Measurements from ENCODE around the gene CHN1.
A peak's percentile ranks its signal among the peaks of the same experiment; 100 is the strongest.

CHN1 gene

DNA sequence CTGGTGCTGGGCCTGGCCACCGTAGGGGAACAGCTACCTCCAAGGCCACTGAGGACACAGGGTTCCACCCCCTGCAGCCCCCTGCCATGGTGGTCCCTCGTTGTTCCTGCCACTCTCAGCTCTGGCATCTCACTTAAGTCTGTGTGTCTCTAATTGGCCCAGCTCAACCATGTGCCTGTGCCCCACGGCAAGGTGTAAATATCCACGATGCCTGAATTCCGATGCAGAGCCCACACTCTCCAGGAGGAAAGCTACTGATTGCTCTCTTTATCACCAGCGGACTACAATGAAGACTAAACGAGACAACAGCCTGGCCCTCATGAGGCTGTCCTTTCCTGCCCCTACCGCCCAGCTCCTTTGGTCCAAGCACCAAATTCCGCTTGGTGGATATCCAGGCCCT, 223.9 kb downstream of the CHN1 start:
- DNase-seq = no peak

DNA sequence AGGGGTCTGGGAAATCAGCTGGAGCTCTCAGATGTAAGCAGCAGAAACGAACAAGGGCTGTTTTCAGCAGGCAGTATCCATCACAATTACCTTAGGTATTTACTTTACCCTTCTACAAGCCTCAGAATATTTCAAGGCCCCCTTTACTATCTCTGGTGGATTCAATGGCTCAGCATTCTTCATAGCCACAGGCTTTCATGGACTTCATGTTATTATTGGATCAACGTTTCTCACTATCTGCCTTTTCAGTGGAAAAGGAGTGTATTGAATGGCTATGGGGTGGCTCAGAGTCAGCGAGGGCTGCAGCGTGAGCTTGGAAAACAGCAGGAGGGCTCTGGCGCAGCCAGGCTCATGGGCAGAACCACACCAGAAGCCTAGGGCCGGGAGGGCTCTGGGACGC, 224.3 kb downstream of the CHN1 start:
- DNase-seq = no peak

- DNase-seq = no peak
These were observed 224.9 kb downstream of the CHN1 start for GRCh38 chr2:174780191-174780840.

GRCh38 chr2:174779361-174779928, 225.7 kb downstream of the CHN1 start:
- DNase-seq = no peak

DNA sequence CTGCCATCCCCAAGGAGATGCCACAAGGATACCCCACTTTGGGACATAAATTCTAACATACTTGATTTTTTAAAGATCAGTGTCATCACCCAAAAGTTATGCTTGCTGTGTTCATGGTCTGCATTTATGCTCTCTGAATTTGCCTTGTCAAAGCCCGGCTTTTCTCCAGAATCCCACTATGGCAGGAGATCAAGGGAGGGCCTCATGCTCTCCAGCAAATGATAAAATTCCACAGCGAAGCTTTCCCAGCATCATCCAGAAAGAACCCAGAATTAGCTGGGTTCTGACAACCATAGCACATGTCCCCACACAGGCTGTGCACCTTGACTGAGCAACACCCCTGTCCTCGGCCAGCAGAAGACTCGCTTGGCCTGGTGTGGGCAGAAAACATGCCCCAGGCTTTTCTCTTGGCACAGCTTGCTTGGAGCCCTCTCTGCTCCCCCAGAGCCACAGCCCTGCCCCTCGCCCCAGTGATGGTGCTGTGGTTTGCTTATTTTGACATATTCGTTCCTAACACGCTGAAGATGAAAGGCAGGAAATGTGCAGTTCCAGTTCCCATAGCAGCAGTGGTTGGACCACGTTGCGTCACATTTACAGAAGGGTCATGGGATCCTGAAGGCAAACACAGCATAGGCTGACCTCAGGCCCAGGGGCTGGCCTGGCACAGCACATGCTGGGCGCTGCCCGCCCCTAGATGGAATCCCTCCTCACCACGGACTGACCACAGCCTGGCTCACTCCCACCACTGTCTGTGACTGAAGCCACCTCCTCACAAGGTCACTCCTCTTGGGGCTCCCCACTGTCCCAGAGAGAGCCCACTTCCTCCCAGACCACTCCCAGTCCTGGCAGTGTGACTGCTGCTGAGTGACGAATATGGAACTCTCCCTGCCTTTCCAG, 226.8 kb downstream of the CHN1 start:
- peak; percentile 63 for DNase-seq

DNA sequence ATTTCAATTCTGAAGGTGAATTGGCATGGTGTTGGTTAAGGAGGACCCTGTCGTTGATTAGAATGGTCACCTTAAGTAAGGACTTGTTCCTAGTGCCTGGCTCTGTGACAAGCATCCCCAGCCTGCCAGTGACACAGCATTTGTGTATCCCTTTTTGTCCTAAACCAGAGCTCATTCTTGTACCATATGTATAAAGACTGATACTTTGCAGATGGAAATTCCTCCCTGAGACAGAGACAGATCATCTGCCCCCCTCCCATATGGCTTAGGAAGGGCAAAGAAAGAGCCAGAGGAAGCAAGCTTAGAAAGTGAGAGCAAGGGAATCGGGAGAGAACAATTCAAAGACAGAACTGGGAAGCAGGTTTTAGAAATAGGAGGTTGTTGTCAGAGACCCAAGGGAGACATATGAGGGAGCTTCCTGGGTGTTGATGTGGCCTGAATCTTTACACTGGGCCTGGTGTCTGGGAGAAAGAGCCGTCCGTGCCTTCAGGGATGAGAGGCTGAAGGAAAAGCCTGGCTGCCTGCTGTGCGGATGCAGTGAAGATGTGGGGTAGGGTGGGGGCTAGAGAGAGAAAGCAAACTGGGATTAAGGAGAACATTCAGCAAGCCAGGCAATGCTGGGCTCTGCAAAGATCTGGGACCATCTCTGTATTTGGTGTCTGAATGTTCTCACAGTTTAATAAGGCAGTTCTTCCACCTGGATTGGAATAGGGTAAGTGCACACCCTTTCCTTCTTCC, 227.7 kb downstream of the CHN1 start:
- no peak for DNase-seq

GRCh38 chr2:174776675-174777074, 228.5 kb downstream of the CHN1 start:
- DNase-seq = no peak

DNA sequence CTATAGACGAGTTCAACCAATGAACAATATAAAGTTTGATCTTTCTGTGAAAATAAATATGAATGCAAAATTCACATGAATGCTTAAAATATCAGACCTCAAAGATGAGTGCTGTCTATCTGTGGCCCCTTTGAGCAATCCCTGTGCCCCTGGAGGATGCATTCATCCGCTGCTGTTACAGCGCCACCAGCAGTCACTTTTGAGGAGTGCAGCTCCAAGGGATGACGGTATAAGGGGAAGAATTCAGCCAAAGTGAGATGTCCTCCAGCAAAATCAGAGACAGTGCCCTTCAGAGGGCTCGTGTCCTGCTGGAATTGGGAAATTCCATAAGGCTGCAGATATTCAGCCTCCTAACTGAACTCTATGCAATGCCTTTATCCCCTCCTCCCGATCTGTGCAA, 229.0 kb downstream of the CHN1 start:
- DNase-seq = no peak

GRCh38 chr2:174775571-174775980, 229.6 kb downstream of the CHN1 start:
- no peak for DNase-seq

DNA sequence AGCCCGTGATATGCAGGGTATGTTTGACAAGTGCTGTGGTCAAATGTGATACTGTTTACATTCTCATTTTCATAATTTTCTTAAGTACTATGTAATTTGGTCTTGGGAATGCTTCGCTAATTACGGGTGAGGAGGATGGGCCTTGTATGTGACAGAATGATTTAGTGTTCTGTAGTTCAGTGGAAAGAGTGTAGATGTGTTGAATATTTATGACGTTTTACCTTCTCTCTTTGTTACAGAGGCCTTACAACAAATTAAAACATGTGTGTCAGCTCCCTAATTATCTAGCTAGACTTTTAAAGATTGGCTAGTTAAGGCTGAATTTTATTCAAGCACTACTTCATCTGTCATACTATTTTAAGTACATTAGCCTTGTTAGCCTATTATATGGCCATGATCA, 230.3 kb downstream of the CHN1 start:
- no peak for DNase-seq

DNA sequence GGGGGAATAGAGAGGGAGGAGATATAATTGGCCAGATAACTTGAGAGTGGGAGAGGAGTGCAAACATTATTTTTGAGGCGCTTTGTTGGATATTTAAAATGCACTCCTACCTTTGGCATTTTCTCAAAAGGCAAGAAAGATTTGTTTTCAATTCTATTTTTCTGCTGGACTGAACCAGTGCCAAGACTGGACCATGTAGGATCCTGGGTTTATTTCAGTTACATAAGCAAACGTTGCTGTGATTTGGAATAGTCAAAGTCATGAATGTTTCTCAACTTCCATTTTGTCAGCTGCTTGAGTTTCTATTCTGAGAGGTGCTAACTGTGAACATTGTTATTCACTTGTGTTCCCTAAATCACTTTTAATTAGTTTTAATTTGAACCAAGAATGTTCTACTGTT, 232.0 kb downstream of the CHN1 start:
- no peak for DNase-seq

DNA sequence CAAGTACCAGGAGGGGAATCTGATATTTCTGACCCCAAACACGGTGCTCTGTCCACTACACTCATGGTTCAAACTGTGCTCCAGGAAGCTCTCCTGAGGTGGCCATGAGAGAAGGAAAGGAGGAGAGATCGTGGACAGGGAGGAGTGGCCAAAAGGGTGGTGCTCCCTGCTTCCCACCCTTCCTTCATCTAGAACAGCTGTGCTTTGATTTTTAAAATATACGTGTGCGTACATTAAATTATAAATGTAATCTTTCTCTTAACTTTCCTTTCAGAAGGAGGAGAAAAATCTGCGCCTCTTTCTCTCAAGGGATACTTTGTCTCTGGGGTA, 232.7 kb downstream of the CHN1 start:
- DNase-seq = no peak

- DNase-seq = no peak
These were observed 233.3 kb downstream of the CHN1 start for GRCh38 chr2:174771631-174772471.

DNA sequence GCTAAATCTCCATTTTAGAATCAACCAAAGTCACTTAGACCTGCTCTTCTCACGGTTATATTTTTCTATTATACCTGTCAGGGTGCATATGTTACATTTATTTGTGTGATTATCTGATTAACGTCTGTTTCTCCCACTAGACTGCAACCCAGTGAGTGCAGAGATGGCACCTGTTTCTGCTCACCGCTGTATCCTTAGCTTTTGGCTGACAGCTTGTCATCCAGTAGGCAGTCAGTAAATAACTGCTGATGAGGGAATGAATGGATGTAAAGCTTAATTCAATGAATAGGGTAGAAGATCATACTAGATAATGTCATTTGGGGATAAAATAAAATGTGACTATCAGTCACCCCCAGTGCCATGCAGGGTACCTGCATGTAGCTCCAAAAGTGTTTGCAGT, 234.0 kb downstream of the CHN1 start:
- no peak for DNase-seq

- no peak for DNase-seq
These were observed 236.6 kb downstream of the CHN1 start for GRCh38 chr2:174768557-174768956.

GRCh38 chr2:174766271-174766670, 238.9 kb downstream of the CHN1 start:
- no peak for DNase-seq

GRCh38 chr2:174765576-174765975, 239.6 kb downstream of the CHN1 start:
- DNase-seq = no peak

- DNase-seq = no peak
These were observed 240.6 kb downstream of the CHN1 start, which contains the start of gene CHRNA1 for GRCh38 chr2:174764280-174765255. TSS of gene CHRNA1 (minus strand) at chr2:174764472. CDS start at chr2:174764394, 78 bp downstream.

DNA sequence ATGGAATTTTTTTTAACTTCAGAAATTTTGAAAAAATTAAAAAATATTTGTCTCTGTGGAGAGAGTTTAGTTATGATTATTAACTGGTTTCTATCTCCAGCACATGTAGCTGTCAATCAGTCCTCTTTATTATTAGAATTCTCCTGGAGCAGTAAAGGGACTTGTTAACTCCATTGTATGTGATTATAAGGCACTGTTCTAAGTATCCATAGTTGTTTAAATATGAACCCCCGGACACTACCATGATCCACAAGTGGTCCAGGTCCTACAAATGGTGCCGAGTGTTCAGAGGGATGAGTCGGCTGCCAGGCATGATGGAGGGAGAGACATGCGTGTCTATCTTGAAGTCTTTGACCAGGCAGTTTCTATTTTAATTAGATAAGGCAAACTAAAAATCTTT, 241.4 kb downstream of the CHN1 start:
- no peak for DNase-seq

DNA sequence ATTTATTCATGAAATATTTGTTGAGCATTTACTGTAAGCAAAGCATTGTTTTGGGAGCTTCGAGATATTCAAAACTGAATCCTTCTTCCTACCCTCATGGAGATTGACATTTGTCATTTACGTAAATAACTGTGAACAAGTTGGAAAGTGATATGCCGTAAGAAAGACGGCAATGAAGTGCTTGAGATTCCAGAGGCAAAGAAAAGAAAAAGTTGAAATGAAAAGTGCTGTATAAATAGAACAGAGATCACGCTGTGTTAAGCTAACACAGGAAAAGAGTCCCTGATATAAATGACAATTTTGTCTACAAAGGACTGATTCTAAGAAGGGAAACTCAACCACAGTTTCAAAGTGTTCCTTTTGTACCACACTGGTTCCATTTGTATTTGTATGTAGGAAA, 242.7 kb downstream of the CHN1 start:
- no peak for DNase-seq

DNA sequence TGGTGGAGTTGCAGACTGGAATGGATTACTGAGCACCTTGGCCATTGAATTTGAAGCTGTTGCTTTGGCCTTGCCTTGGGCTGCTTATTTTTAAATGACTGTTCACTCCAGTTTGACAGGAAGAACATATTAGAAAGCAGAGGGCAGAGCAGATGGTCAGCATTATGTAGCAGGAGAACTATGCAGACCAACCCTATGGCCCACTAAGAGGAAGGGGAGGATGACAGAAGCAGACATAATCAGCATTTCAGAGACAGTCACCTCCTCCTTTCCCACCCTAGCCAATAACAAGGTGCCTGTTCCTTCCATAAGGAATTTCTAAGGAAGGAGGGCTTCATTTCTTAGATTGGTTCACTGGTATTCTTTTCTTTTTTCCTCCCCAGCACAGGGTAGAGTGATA, 243.3 kb downstream of the CHN1 start:
- no peak for DNase-seq
